ENCODE measurements around the gene KIAA0825. TPM values are rescaled to one million over a fixed set of nuclear protein-coding genes. Genes with fewer than 3 reads are reported as not detected.

KIAA0825 gene
- total and polyA plus RNA-seq, 2 experiments from 2014 or later = 1.7 to 1.8 TPM

- TF ChIP-seq POLR2AphosphoS5 (IDR thresholded peaks at IDR 0.05; ENCODE audit: low read depth) = no peak
- TF ChIP-seq EZH2 (IDR thresholded peaks at IDR 0.05; ENCODE audit: low read depth, unreplicated experiment) = no peak
- no peak for TF ChIP-seq NANOG (IDR thresholded peaks at IDR 0.05; ENCODE audit: borderline replicate concordance)
- TF ChIP-seq ZNF462 (CRISPR knock-in tag; IDR thresholded peaks at IDR 0.05) = no peak
- no peak for TF ChIP-seq ZNF114 (CRISPR knock-in tag; IDR thresholded peaks at IDR 0.05)
Measured at GRCh38 chr5:94623877-94624276, 5.5 kb upstream of the KIAA0825 start (continued).

DNA sequence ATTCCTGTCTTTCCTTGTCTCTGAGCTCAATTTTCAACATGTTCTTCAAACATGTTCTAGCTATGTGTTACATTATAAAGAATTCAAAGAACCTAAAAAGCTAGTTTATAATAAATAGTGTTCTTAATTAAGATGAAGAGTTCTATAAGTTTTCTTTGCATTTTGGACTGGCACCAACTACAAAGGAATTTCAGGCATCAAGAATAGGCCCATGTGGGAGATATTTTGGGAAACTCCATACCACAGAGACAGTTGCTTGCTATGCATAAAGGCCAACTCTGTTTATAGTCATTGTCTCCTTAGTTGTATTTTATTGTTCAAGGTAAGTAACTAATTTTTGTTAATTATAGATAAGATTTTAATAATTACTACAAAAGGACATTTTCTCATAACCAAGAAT lies 4.6 kb upstream of the KIAA0825 start:
- H3K27me3 Mint-ChIP-seq (ENCODE audit: insufficient read depth, low read depth, poor library complexity) = no peaks in the 10 kb centered on the region
- Histone ChIP-seq H3K27me3 (ENCODE audit: insufficient read depth) (no peaks in the 10 kb centered on the region), H3K27ac (ENCODE audit: low read depth) (no peak overlapping the region), H3K4me2 (no peak overlapping the region), H3F3A (replicated peaks; ENCODE audit: low read depth) (no peaks in the 10 kb centered on the region), H3K9me2 (ENCODE audit: insufficient read depth) (no peaks in the 10 kb centered on the region), H2AFZ (no peak overlapping the region), H3K4me3 (no peak overlapping the region), H3K4me1 (ENCODE audit: insufficient read depth) (0 out of 2 replicates have a peak, but pooled peaks cover 2% of the 10 kb centered on the region), H3K36me3 (ENCODE audit: insufficient read depth) (no peaks in the 10 kb centered on the region), H3K79me2 (replicated peaks; ENCODE audit: insufficient read depth) (peaks cover 80% of the 10 kb centered on the region), H4K20me1 (replicated peaks; ENCODE audit: insufficient read depth) (peaks cover 23% of the 10 kb centered on the region)
- H3K9me3 Mint-ChIP-seq = no peaks in the 10 kb centered on the region
- H3K4me3 Mint-ChIP-seq = no peak overlapping the region
- no peak overlapping the region for H3K27ac Mint-ChIP-seq
- peaks cover 10% of the 10 kb centered on the region for H3K4me1 Mint-ChIP-seq
- no peak for DNase-seq (ENCODE audit: low spot score)
- no peaks in the 10 kb centered on the region; the same call in 2 of the 3 replicates for H3K36me3 Mint-ChIP-seq (ENCODE audit: low read depth)
- ATAC-seq = no peak
- TF ChIP-seq ETS1 (IDR thresholded peaks at IDR 0.05) (no peak), EZH2phosphoT487 (IDR thresholded peaks at IDR 0.05; ENCODE audit: unreplicated experiment) (no peak), JUNB (IDR thresholded peaks at IDR 0.05; ENCODE audit: unreplicated experiment) (no peak), POLR2AphosphoS5 (IDR thresholded peaks at IDR 0.05; ENCODE audit: low read depth) (no peak), EZH2 (IDR thresholded peaks at IDR 0.05; ENCODE audit: low read depth, unreplicated experiment) (no peak), ZNF114 (CRISPR knock-in tag; IDR thresholded peaks at IDR 0.05) (no peak)
- TF ChIP-seq, protein P1, sequence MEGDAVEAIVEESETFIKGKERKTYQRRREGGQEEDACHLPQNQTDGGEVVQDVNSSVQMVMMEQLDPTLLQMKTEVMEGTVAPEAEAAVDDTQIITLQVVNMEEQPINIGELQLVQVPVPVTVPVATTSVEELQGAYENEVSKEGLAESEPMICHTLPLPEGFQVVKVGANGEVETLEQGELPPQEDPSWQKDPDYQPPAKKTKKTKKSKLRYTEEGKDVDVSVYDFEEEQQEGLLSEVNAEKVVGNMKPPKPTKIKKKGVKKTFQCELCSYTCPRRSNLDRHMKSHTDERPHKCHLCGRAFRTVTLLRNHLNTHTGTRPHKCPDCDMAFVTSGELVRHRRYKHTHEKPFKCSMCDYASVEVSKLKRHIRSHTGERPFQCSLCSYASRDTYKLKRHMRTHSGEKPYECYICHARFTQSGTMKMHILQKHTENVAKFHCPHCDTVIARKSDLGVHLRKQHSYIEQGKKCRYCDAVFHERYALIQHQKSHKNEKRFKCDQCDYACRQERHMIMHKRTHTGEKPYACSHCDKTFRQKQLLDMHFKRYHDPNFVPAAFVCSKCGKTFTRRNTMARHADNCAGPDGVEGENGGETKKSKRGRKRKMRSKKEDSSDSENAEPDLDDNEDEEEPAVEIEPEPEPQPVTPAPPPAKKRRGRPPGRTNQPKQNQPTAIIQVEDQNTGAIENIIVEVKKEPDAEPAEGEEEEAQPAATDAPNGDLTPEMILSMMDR (conservative IDR thresholded peaks at IDR 0.05; ENCODE audit: low read depth in 2 of 2) = no peak

Data from GM23338 (cell line).